Measurements from ENCODE around the gene C5orf24. TPM values are rescaled to one million over a fixed set of nuclear protein-coding genes. Genes with fewer than 3 reads are reported as not detected.

The C5orf24 gene
- total and polyA plus RNA-seq, 10 of the 15 experiments (the other 5 are each of a cell fraction or from before 2014, with no cell fraction given), result 5.4 to 26.8 (median 15.6) TPM

GRCh38 chr5:134892282-134892681, 46.5 kb downstream of the C5orf24 start:
- CTCF ChIA-PET, result interaction anchor here (0.6 to 1.4 kb wide), 3 partner anchors 9 to 27 kb away, joined by 3 to 4 read pairs (median 3); no protein-coding TSS in a partner anchor

GRCh38 chr5:134892926-134893325, 47.2 kb downstream of the C5orf24 start:
- no TSS peak for BruUV-seq (replicated peaks)
- Histone ChIP-seq H3K79me2 (ENCODE audit: control insufficient read depth, insufficient read depth, low read length) (peaks cover 2% of the 10 kb centered on the region), H3K27me3 (replicated peaks in 1 of 2; ENCODE audit: control insufficient read depth in 2 of 2, insufficient read depth in 2 of 2, low read length in 1 of 2) (no peaks in the 10 kb centered on the region), H3K9ac (ENCODE audit: control insufficient read depth, insufficient read depth, low read length) (no peak overlapping the region), H3K27ac (ENCODE audit: control insufficient read depth, insufficient read depth) (no peak overlapping the region), H3K36me3 (ENCODE audit: control insufficient read depth in 2 of 2, insufficient read depth in 2 of 2, low read length in 1 of 2) (peaks cover 12 to 19% of the 10 kb centered on the region in 2 experiments; a peak in 3 of 4 replicates), H4K20me1 (ENCODE audit: control insufficient read depth, insufficient read depth) (no peaks in the 10 kb centered on the region), H3K9me3 (replicated peaks; ENCODE audit: control insufficient read depth, insufficient read depth, low read length) (peaks cover 2% of the 10 kb centered on the region), H2AFZ (ENCODE audit: control insufficient read depth, low read depth, low read length) (no peak overlapping the region), H3K4me2 (ENCODE audit: control insufficient read depth, insufficient read depth) (no peak overlapping the region), H3K4me1 (ENCODE audit: control insufficient read depth, insufficient read depth, low read length) (peaks cover 7% of the 10 kb centered on the region), H3K4me3 (no peak overlapping the region)
- intact Hi-C loops (cut with micrococcal nuclease; ENCODE audit: unreplicated experiment) (no loop called here), in situ Hi-C loops (cut with MboI) (no loop called here)
- TF ChIP-seq GABPA (IDR thresholded peaks at IDR 0.05; ENCODE audit: low read depth) (no peak), PAX5 (IDR thresholded peaks at IDR 0.05; ENCODE audit: borderline replicate concordance, low read depth, low read length) (no peak), CBFB (IDR thresholded peaks at IDR 0.05; ENCODE audit: low read depth) (no peak), SMAD1 (IDR thresholded peaks at IDR 0.05; ENCODE audit: low read depth, partially characterized antibody) (no peak), NFIC (IDR thresholded peaks at IDR 0.05; ENCODE audit: low read depth, low read length) (no peak)
- CTCF ChIA-PET, result no interaction called here
- ATAC-seq (no peak), FAIRE-seq (no peak), DNase-seq (ENCODE audit: low read depth, low spot score) (no peak)
- 100% methylated on average over 2 of the region's 2 CpGs for WGBS (ENCODE audit: insufficient coverage, insufficient replicate concordance, low lambda C conversion rate, missing lambda C conversion rate)
- RAD21 ChIA-PET (ENCODE audit: unreplicated experiment), result no interaction called here
- POLR2A ChIA-PET, result interaction anchor here (0.6 kb wide), 1 partner anchor 270 kb away, joined by 3 read pairs; no protein-coding TSS in a partner anchor
- SMC1A ChIA-PET (ENCODE audit: uncharacterized antibody, unreplicated experiment), result interaction anchor here (1.1 kb wide), 1 partner anchor 9 kb away, joined by 5 read pairs; no protein-coding TSS in a partner anchor

More at GRCh38 chr5:134892282-134892681, 46.5 kb downstream of the C5orf24 start:
- ChIA-PET POLR2A (interaction anchor here (1.2 kb wide), 1 partner anchor 9 kb away, joined by 3 read pairs; no protein-coding TSS in a partner anchor), SMC1A (ENCODE audit: uncharacterized antibody, unreplicated experiment) (interaction anchor here (0.8 to 1.5 kb wide), 3 partner anchors 9 to 152 kb away, joined by 5 read pairs; no protein-coding TSS in a partner anchor), RAD21 (ENCODE audit: unreplicated experiment) (no interaction called here)
- intact Hi-C loops (cut with micrococcal nuclease; ENCODE audit: unreplicated experiment), result no loop called here
- in situ Hi-C loops (cut with MboI), result no loop called here
- Histone ChIP-seq H3K4me2 (ENCODE audit: control insufficient read depth, insufficient read depth) (peak overlapping the region; percentile 41; the same call in 1 of the 2 replicates), H3K27ac (ENCODE audit: control insufficient read depth, insufficient read depth) (peak overlapping the region; percentile 1; the same call in 1 of the 2 replicates), H4K20me1 (ENCODE audit: control insufficient read depth, insufficient read depth) (no peaks in the 10 kb centered on the region), H3K36me3 (ENCODE audit: control insufficient read depth in 2 of 2, insufficient read depth in 2 of 2, low read length in 1 of 2) (peaks cover 14 to 19% of the 10 kb centered on the region in 2 experiments; a peak in 3 of 4 replicates), H3K9me3 (replicated peaks; ENCODE audit: control insufficient read depth, insufficient read depth, low read length) (peaks cover 2% of the 10 kb centered on the region), H3K27me3 (replicated peaks in 1 of 2; ENCODE audit: control insufficient read depth in 2 of 2, insufficient read depth in 2 of 2, low read length in 1 of 2) (no peaks in the 10 kb centered on the region), H3K4me1 (ENCODE audit: control insufficient read depth, insufficient read depth, low read length) (peaks cover 7% of the 10 kb centered on the region), H2AFZ (ENCODE audit: control insufficient read depth, low read depth, low read length) (no peak overlapping the region; the same call in 1 of the 2 replicates), H3K9ac (ENCODE audit: control insufficient read depth, insufficient read depth, low read length) (no peak overlapping the region), H3K4me3 (no peak overlapping the region), H3K79me2 (ENCODE audit: control insufficient read depth, insufficient read depth, low read length) (peaks cover 2% of the 10 kb centered on the region)
- WGBS (ENCODE audit: insufficient coverage, insufficient replicate concordance, low lambda C conversion rate, missing lambda C conversion rate), result 0% methylated on average over 3 of the region's 3 CpGs
- BruUV-seq (replicated peaks), result no TSS peak
- TF ChIP-seq ZNF24 (IDR thresholded peaks at IDR 0.05), result no peak
- TF ChIP-seq POU2F2 (IDR thresholded peaks at IDR 0.05; ENCODE audit: borderline replicate concordance, low read depth, low read length), result peak; percentile 94
- no peak for TF ChIP-seq ZSCAN29 (IDR thresholded peaks at IDR 0.05)
- TF ChIP-seq RFX5 (IDR thresholded peaks at IDR 0.05; ENCODE audit: low read depth, low read length), result no peak
- TF ChIP-seq MEF2A (IDR thresholded peaks at IDR 0.05; ENCODE audit: insufficient read depth, low read depth, low read length), result 0 out of 2 replicates have a peak, but pooled peaks have one; percentile 45
- ATAC-seq, result no peak; the same call in 2 of the 3 replicates
- DNase-seq (ENCODE audit: low read depth, low spot score), result no peak
- no peak for FAIRE-seq

Data from GM12878 (cell line).